Effector memory CD8-positive, alpha-beta T cell (primary cell): ENCODE results near the gene GFI1B.

Source experiments
- ATAC-seq: fragments of 150-1000 bp; cut with Tn5 transposase; replicated peaks from 2 replicates; pipeline ENCODE4 v1.10.0; 2021; ENCODE audit warnings: mild to moderate bottlenecking, moderate library complexity
- DNase-seq, 3 experiments: peaks; one replicate each; pipeline ENCODE4 v3.0.0; 2021
- H3K27ac Mint-ChIP-seq, 2 donors: one replicate each; pipeline ENCODE4 v1.8.0; 2022; ENCODE audit warnings: mild to moderate bottlenecking in 2 of 2, mixed read lengths in 2 of 2, moderate library complexity in 2 of 2
- H3K27me3 Mint-ChIP-seq, 2 donors: one replicate each; pipeline ENCODE4 v1.8.0; 2022; ENCODE audit warnings: mixed read lengths in 2 of 2
- H3K36me3 Mint-ChIP-seq: one replicate; pipeline ENCODE4 v1.8.0; 2022; ENCODE audit warnings: mild to moderate bottlenecking, moderate library complexity, mixed read lengths; ENCODE audit not compliant: insufficient read depth
- H3K4me1 Mint-ChIP-seq, 2 donors: one replicate each; pipeline ENCODE4 v1.8.0; 2022; ENCODE audit warnings: low read depth in 2 of 2, mixed read lengths in 2 of 2
- H3K4me3 Mint-ChIP-seq, 2 donors: one replicate each; pipeline ENCODE4 v1.8.0; 2022; ENCODE audit warnings: mild to moderate bottlenecking in 2 of 2, mixed read lengths in 2 of 2, moderate library complexity in 2 of 2
- H3K9me3 Mint-ChIP-seq, 2 donors: one replicate each; pipeline ENCODE4 v1.8.0; 2022; ENCODE audit warnings: mixed read lengths in 2 of 2

The GFI1B gene

DNA sequence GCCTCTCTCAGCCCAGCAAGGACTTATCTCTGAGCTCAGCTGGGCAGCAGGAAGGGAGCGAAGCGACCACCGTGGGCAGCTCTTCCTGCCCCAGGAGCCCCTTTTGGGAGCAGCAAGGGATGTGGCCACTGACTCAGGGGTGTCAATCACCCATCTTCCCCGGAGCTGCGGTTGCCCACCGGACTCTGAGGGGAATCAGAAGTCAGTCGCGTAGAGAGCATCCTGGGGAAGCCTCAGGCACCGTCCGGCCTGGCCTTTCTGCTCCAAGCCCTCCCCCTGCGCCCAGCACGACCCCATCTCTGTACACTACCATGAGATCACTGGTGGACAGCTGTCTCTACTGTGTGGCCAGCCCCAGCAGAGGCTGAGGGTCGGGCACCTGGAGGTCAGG, 24.6 kb downstream of the GFI1B start:
- H3K27ac Mint-ChIP-seq = no peak overlapping the region
- H3K4me3 Mint-ChIP-seq = no peak overlapping the region
- peaks cover 67 to 90% of the 10 kb centered on the region in 2 donors for H3K27me3 Mint-ChIP-seq
- H3K36me3 Mint-ChIP-seq = peaks cover 2% of the 10 kb centered on the region
- no peaks in the 10 kb centered on the region for H3K9me3 Mint-ChIP-seq
- ATAC-seq = no peak
- peaks cover 0 to 2% of the 10 kb centered on the region in 2 donors for H3K4me1 Mint-ChIP-seq
- no peak for DNase-seq

DNA sequence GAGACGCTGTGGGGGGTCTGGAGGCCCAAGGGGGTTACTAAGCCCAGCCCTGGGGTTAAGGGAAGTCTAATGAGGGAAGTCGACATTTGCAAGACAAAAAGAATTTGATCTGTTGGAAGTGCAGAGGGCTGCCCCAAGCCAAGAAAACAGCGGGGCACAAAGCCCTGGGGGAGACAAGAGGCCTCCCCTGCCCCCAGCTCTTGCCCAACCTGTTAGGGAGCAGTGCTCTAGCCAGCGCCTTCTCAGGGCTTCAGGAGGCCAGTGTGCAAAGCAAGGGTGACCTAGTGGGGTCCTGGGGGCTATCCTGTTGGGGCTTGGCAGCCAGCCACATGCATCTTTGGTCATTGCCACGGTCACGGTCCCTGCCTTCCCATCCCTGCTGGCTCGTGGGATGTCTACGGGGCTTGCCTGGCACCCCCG, 25.2 kb downstream of the GFI1B start:
- Mint-ChIP-seq H3K4me3 (no peak overlapping the region), H3K36me3 (peaks cover 2% of the 10 kb centered on the region), H3K27me3 (peaks cover 70 to 95% of the 10 kb centered on the region in 2 donors), H3K27ac (no peak overlapping the region), H3K4me1 (peaks cover 0 to 2% of the 10 kb centered on the region in 2 donors), H3K9me3 (no peaks in the 10 kb centered on the region)
- ATAC-seq (no peak), DNase-seq (no peak)

DNA sequence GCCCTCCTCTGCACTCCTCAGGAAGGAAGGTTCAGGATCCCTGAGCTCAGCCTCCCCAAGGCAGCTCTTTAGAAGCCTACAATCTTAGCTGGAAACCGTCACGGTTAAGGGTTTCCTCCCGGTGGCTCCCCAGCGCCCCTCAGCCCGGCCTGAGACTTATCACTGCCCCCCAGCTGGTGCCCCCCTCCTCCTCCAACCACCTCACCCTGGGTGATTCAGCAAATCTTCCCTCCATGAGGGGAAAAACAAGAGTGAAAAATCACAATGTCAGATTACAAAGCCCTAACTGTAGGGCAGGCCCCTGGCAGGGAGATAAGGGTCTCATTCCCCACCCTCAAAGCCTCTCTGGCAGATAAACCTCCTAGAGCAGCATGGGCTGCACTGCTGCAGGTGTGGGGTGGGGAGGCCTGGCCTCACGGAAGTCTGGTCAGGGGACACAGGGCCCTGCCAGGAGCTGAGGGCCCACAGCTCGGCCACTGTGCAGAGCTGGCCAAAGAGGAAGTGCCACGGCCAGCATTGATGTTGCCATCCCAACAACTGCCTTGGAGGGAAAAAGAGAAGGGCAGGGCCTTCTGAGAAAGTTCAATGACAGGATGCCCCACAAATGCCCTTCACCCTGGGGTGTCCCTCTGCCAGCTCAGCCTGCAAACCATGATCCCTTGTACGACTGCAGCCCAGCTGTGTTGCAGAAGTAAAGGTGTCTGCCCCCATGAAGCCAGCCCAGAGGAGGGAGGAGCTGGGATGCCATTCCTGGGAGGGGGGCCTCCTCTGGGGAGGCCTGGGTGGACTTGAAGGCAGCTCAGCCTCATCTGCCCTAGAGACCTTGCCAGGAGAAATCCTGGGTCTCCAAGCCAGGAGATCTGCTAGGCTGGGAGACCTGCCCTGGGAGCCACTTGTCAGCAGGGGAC, 25.9 kb downstream of the GFI1B start:
- H3K4me3 Mint-ChIP-seq = no peak overlapping the region
- no peak overlapping the region for H3K27ac Mint-ChIP-seq
- H3K36me3 Mint-ChIP-seq = no peaks in the 10 kb centered on the region
- no peaks in the 10 kb centered on the region for H3K9me3 Mint-ChIP-seq
- DNase-seq (no peak), ATAC-seq (no peak)
- H3K27me3 Mint-ChIP-seq = peaks cover 70 to 95% of the 10 kb centered on the region in 2 donors
- H3K4me1 Mint-ChIP-seq = peaks cover 0 to 2% of the 10 kb centered on the region in 2 donors

DNA sequence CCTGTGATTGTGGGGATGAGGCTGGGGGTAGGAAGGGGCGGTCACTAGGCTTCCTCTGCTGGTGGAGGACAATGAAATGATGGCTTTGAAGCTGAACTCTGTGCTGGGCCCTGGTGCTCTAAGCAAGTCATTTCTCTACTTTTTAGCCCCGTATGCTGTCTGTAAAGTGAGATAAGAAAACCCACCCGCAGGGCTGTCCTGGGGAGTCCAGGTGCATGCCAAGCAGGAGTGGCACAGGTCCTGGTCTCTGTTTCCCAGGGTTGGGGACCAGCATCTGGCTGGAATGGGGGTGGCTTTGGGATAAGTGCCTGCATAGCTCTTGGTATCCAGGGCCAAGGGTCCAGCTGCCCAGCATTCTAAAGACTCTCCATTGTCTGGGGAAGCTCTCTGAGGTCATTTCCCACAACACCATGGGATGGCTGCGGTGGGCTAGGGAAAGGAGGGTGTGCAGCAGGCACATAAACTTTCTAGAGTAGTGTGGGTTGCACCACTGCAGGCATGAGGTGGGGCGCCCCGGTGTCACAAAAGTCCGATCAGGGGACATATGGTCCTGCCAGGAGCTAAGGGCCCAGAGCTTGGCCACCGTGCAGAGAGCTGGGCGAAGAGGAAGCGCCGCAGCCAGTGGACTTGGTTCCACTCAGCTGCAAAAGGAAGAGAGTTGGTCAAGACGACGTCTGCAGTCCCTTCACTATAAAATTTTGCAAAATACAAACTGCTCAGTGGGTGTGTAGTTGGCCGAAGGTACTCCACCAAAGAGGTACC, 26.7 kb downstream of the GFI1B start:
- peaks cover 67 to 95% of the 10 kb centered on the region in 2 donors for H3K27me3 Mint-ChIP-seq
- no peaks in the 10 kb centered on the region for H3K4me1 Mint-ChIP-seq
- no peak overlapping the region for H3K27ac Mint-ChIP-seq

DNA sequence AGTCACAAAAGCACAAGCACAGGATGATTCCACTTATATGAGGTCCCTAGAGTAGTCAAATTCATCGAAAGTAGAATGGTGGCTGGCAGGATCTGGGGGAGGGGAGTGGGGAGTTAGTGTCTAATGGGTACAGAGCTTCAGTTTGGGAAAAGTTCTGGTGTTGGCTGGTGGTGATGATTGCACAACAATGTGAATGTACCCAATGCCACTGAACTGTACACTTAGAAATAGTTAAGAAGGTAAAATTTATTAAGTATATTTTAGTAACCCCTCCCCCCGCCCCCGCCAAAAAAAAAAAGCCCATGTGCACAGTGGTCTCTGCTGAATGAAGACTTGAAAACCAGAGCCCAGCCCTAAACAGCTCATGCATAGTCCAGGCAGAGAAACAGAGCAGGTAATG, 27.5 kb downstream of the GFI1B start:
- no peak for ATAC-seq
- no peaks in the 10 kb centered on the region for H3K9me3 Mint-ChIP-seq
- no peak overlapping the region for H3K4me3 Mint-ChIP-seq
- no peak for DNase-seq
- H3K27ac Mint-ChIP-seq = no peak overlapping the region
- no peaks in the 10 kb centered on the region for H3K4me1 Mint-ChIP-seq
- no peaks in the 10 kb centered on the region for H3K36me3 Mint-ChIP-seq
- H3K27me3 Mint-ChIP-seq = peaks cover 61 to 89% of the 10 kb centered on the region in 2 donors

More for the DNA sequence above, 26.7 kb downstream of the GFI1B start:
- DNase-seq = no peak
- no peak overlapping the region for H3K4me3 Mint-ChIP-seq
- no peaks in the 10 kb centered on the region for H3K9me3 Mint-ChIP-seq
- no peak for ATAC-seq
- H3K36me3 Mint-ChIP-seq = no peaks in the 10 kb centered on the region

DNA sequence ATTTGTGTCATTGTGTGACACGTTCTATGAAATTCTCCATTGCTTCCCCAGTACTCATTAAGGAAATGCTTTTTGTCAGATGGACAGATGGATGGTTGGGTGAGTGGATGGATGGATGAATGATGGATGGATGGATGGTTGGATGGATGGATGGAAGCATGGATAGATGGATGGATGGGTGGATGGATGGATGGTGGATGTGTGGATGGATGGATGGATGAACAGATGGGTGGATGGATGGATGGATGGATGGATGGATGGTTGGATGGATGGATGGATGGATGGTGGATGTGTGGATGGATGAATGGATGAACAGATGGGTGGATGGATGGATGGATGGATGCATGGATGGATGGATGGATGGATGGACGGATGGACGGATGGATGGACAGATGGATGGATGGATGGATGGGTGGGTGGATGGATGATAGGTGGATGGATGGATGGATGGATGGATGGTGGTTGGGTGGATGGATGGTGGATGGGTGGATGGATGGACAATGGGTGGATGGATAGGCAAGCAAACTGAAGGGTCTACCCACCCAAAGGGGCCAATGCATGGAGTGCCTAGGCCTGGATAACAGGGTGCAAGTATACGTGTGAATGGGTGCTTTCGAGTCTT, 28.3 kb downstream of the GFI1B start:
- Mint-ChIP-seq H3K27ac (no peak overlapping the region), H3K36me3 (no peaks in the 10 kb centered on the region), H3K9me3 (no peaks in the 10 kb centered on the region), H3K4me3 (no peak overlapping the region), H3K27me3 (peaks cover 64 to 85% of the 10 kb centered on the region in 2 donors), H3K4me1 (no peaks in the 10 kb centered on the region)
- DNase-seq (no peak), ATAC-seq (no peak)

DNA sequence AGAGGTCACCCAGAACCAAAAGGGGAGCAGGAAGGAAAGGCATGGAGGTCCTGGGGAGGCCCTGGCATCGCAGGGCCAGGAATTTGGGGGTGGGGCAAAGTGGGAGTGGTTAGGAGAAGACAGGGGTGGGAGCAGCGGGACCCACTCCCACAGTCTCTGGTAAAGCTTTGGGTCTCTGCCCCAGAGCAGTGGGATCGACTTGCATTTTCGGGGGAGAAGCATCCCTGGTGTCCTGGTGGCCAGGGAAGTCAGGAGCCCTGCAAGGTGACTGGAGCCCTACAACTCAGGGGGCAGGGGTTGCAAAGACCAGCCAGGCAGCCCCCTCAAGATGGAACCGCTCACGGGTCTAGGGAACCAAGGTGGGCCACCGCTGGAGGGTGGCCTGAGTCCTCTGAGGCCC, 29.9 kb downstream of the GFI1B start:
- ATAC-seq (no peak), DNase-seq (no peak)
- H3K27ac Mint-ChIP-seq = no peak overlapping the region
- no peaks in the 10 kb centered on the region for H3K9me3 Mint-ChIP-seq
- peaks cover 49 to 70% of the 10 kb centered on the region in 2 donors for H3K27me3 Mint-ChIP-seq
- no peaks in the 10 kb centered on the region for H3K4me1 Mint-ChIP-seq
- no peaks in the 10 kb centered on the region for H3K36me3 Mint-ChIP-seq
- H3K4me3 Mint-ChIP-seq = no peak overlapping the region

DNA sequence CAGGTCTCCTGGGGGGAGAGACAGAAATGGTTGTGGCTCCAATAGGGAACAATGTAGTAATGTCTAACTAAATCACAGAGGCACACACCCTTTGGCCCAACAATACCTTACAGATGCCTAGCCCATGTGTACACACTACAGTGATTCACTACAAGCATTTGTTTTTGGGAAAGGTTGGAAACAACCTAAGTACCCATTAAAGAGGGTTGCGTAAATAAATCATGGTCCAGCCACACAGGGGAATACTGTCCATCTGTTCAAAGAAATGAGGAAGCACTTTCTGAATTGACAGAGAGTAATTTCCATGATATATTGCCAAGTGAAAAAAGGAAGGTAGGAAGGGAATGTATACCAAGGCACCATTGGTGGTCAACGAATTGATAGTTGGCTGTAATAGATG, 30.3 kb downstream of the GFI1B start:
- Mint-ChIP-seq H3K27me3 (peaks cover 45 to 65% of the 10 kb centered on the region in 2 donors), H3K27ac (no peak overlapping the region), H3K4me1 (no peaks in the 10 kb centered on the region), H3K9me3 (no peaks in the 10 kb centered on the region), H3K36me3 (no peaks in the 10 kb centered on the region), H3K4me3 (no peak overlapping the region)
- DNase-seq (no peak), ATAC-seq (no peak)

DNA sequence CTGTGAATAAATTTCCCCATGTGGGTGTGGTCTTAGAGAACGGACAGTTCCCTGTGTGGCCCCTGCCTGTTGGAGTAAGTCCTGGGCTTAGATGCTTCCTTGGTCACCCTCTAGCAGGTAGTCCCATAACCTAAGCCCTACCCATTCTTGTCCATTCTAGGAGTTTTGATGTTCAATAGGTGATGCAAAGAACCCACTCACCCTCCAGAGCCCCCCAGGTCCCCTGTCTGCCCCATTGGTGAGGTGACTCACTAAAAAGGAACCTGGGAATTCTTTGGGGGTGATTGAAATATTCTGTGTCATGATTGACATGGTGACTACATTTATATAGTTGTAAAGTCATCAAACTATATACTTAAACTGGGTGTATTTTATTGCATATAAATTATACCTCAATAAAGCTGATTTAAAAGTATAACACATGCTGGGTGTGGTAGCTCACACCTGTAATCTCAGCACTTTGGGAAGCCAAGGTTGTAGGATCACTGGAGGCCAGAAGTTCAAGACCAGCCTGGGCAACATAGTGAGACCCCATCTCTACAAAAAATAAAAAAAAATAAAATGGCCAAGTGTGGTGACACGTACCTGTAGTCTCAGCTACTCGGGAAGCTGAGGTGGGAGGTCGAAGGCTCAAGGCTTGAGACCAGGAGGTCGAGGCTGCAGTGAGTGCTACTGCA, 31.6 kb downstream of the GFI1B start:
- H3K4me1 Mint-ChIP-seq = no peaks in the 10 kb centered on the region
- no peak for DNase-seq
- peaks cover 43 to 64% of the 10 kb centered on the region in 2 donors for H3K27me3 Mint-ChIP-seq
- no peak overlapping the region for H3K27ac Mint-ChIP-seq
- no peaks in the 10 kb centered on the region for H3K36me3 Mint-ChIP-seq
- no peak for ATAC-seq
- no peaks in the 10 kb centered on the region for H3K9me3 Mint-ChIP-seq
- no peak overlapping the region for H3K4me3 Mint-ChIP-seq

DNA sequence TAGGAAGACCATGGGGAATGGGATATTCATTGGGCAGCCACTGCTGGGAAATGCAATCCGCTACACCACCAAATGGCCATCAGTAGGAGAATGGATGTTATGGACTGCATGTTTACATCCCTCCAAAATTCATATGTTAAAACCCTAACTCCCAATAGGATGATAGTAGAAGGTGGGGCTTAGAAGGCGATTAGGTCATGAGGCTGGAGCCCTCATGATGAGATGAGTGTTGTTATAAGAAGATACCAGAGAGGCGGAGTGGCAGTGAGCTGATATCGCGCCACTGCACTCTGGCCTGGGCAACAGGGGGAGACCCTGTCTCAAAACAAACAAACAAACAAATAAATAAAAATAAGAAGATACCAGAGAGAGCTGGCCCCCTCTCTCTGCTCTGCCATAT, 36.2 kb downstream of the GFI1B start:
- no peak for ATAC-seq
- Mint-ChIP-seq H3K4me1 (no peaks in the 10 kb centered on the region), H3K36me3 (no peaks in the 10 kb centered on the region), H3K27me3 (peaks cover 24 to 40% of the 10 kb centered on the region in 2 donors), H3K27ac (no peak overlapping the region), H3K4me3 (no peak overlapping the region), H3K9me3 (no peaks in the 10 kb centered on the region)
- DNase-seq = no peak

DNA sequence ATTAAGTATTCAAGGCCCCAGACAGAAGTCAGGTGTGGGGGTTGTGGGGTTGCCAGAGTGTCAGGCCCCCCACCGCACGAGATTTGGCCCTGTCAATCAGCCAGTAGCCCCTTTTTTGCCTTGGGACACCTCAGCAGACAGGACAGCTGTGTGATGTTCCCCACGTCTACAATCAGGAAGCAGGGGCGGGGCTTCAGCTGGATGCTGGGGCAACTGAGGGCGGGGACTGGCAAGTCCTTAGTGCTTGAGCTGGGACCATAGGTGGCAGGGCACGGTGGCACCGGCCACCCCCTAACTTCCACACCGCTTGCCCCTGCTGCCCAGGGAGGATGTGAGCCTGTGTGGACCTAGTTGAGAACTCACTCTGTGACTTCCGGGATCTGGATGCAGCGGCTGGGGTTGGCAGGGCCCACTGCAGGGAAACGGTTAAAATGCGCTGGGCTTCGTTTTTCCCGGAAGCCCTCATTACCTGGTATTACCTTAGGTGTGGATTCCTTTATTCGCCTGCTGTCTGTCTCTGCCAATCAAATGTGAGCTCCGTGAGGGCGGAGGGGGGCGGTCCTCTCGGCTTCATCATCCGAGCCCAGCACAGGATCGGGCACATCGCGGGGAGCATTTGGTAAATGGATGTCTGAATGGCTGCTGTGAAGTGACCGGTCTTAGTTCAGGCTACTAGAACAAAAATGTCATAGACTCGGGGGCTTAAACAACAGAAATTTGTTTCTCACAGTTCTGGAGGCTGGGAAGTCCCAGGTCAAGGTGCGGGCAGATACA, 44.8 kb downstream of the GFI1B start:
- H3K4me1 Mint-ChIP-seq = peaks cover 0 to 8% of the 10 kb centered on the region in 2 donors
- no peak overlapping the region for H3K4me3 Mint-ChIP-seq
- ATAC-seq (no peak), DNase-seq (no peak)
- H3K9me3 Mint-ChIP-seq = no peaks in the 10 kb centered on the region
- H3K27ac Mint-ChIP-seq = no peak overlapping the region
- no peaks in the 10 kb centered on the region for H3K27me3 Mint-ChIP-seq
- peaks cover 4% of the 10 kb centered on the region for H3K36me3 Mint-ChIP-seq

DNA sequence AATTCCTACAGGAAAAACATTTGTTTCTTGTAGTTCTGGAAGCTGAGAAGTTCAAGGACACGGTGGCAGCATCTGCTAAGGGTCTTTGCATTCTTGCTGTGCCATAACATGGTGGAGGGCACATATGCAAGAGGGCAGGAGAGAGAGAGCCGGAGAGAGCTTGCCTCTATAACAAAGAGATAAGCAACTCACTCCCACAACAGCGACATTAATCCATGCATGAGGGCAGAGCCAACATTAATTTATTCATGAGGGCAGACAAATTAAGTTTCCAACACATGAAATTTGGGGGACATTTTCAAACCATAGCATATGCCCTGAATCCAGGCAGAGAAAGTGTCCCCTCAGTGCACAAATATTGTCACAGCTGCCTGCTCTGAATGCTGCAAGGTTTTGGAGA, 47.9 kb downstream of the GFI1B start:
- Mint-ChIP-seq H3K36me3 (peaks cover 17% of the 10 kb centered on the region), H3K4me1 (peaks cover 10 to 24% of the 10 kb centered on the region in 2 donors), H3K27me3 (no peaks in the 10 kb centered on the region), H3K9me3 (no peaks in the 10 kb centered on the region), H3K27ac (no peak overlapping the region), H3K4me3 (no peak overlapping the region)
- DNase-seq (no peak), ATAC-seq (no peak)
